GM23338 (cell line): Measurements from ENCODE around the gene KNL1. TPM values are rescaled to one million over a fixed set of nuclear protein-coding genes. Genes with fewer than 3 reads are reported as not detected.
"Not testable (repeated sequence)": the region's sequence is repeated elsewhere in the genome, so short reads cannot be mapped to it uniquely, and the experiment has no call there.

ENCODE experiments used
- ATAC-seq: fragments of 200-7000 bp; cut with Tn5 transposase; 3 replicates; pipeline ENCODE4 v1.9.1; 2020
- DNase-seq: peaks from one replicate; pipeline ENCODE4 v3.0.0-alpha.2; 2015; ENCODE audit warnings: low spot score
- H2AFZ ChIP-seq: fragments of 200-600 bp; sonication (generic); 2 replicates; pipeline ENCODE4 v1.8.0; 2016; ENCODE audit warnings: antibody characterized with exemption, mild to moderate bottlenecking, moderate library complexity
- H3F3A ChIP-seq: fragments of 200-600 bp; sonication (generic); replicated peaks from 2 replicates; pipeline ENCODE4 v1.8.0; 2017; ENCODE audit warnings: antibody characterized with exemption, mixed run types, low read depth
- H3K27ac ChIP-seq: fragments of 200-600 bp; sonication (generic); 2 replicates; pipeline ENCODE4 v1.6.1; 2016; ENCODE audit warnings: low read depth
- H3K27me3 ChIP-seq: fragments of 200-600 bp; sonication (generic); 2 replicates; pipeline ENCODE4 v1.8.0; 2016; ENCODE audit warnings: mild to moderate bottlenecking, mixed run types, moderate library complexity; ENCODE audit not compliant: insufficient read depth
- H3K36me3 ChIP-seq: fragments of 200-600 bp; sonication (generic); 2 replicates; pipeline ENCODE4 v1.8.0; 2016; ENCODE audit warnings: mild to moderate bottlenecking; ENCODE audit not compliant: insufficient read depth
- H3K4me1 ChIP-seq: fragments of 200-600 bp; sonication (generic); 2 replicates; pipeline ENCODE4 v1.8.0; 2016; ENCODE audit warnings: mild to moderate bottlenecking, moderate library complexity; ENCODE audit not compliant: insufficient read depth
- H3K4me2 ChIP-seq: fragments of 200-600 bp; sonication (generic); 2 replicates; pipeline ENCODE4 v1.7.1; 2017; ENCODE audit warnings: mixed run types
- H3K4me3 ChIP-seq: fragments of 200-600 bp; sonication (generic); 2 replicates; pipeline ENCODE4 v1.6.1; 2016; ENCODE audit warnings: mixed run types
- H3K79me2 ChIP-seq: fragments of 200-600 bp; sonication (generic); replicated peaks from 2 replicates; pipeline ENCODE4 v1.8.0; 2017; ENCODE audit warnings: mild to moderate bottlenecking; ENCODE audit not compliant: insufficient read depth
- H3K9me2 ChIP-seq: fragments of 200-600 bp; sonication (generic); 2 replicates; pipeline ENCODE4 v1.8.0; 2017; ENCODE audit not compliant: insufficient read depth
- H4K20me1 ChIP-seq: fragments of 200-600 bp; sonication (generic); replicated peaks from 2 replicates; pipeline ENCODE4 v1.8.0; 2017; ENCODE audit warnings: mild to moderate bottlenecking; ENCODE audit not compliant: insufficient read depth
- H3K27ac Mint-ChIP-seq: 2 replicates; pipeline ENCODE4 v1.8.0; 2020; ENCODE audit warnings: inconsistent platforms, mild to moderate bottlenecking, moderate library complexity, mixed read lengths
- H3K27me3 Mint-ChIP-seq: 3 replicates; pipeline ENCODE4 v1.8.0; 2022; ENCODE audit warnings: low read depth, mild to moderate bottlenecking, moderate library complexity, mixed read lengths, inconsistent platforms; ENCODE audit not compliant: insufficient read depth, poor library complexity
- H3K36me3 Mint-ChIP-seq: 3 replicates; pipeline ENCODE4 v1.8.0; 2021; ENCODE audit warnings: low read depth, mild to moderate bottlenecking, inconsistent platforms, moderate library complexity, mixed read lengths
- H3K4me1 Mint-ChIP-seq: 3 replicates; pipeline ENCODE4 v1.8.0; 2020; ENCODE audit warnings: mild to moderate bottlenecking, inconsistent platforms, mixed read lengths
- H3K4me3 Mint-ChIP-seq: 3 replicates; pipeline ENCODE4 v1.8.0; 2021; ENCODE audit warnings: moderate library complexity, mild to moderate bottlenecking, inconsistent platforms, mixed read lengths
- H3K9me3 Mint-ChIP-seq: 3 replicates; pipeline ENCODE4 v1.8.0; 2020; ENCODE audit warnings: moderate library complexity, mild to moderate bottlenecking, inconsistent platforms, mixed read lengths
- CREB1 ChIP-seq: fragments of 250-450 bp; sonication (Bioruptor Pico); IDR thresholded peaks from 2 replicates; pipeline ENCODE4 v1.5.0; 2020; ENCODE audit warnings: low read depth, mild to moderate bottlenecking, moderate library complexity
- JUNB ChIP-seq: IDR thresholded peaks from one replicate; pipeline ENCODE4 v1.6.1; 2016; ENCODE audit warnings: antibody characterized with exemption; ENCODE audit not compliant: unreplicated experiment
- POLR2AphosphoS5 ChIP-seq: IDR thresholded peaks from 2 replicates; pipeline ENCODE4 v1.6.1; 2016; ENCODE audit warnings: antibody characterized with exemption, low read depth
- REST ChIP-seq: IDR thresholded peaks from one replicate; pipeline ENCODE4 v1.6.1; 2018; ENCODE audit warnings: antibody characterized with exemption; ENCODE audit not compliant: unreplicated experiment
- STAT1 ChIP-seq: IDR thresholded peaks from one replicate; pipeline ENCODE4 v1.6.1; 2016; ENCODE audit warnings: antibody characterized with exemption; ENCODE audit not compliant: unreplicated experiment
- ZNF114 ChIP-seq: fragments of 250-450 bp; sonication (Bioruptor Pico); IDR thresholded peaks from 2 replicates; pipeline ENCODE4 v1.5.0; 2020; ENCODE audit warnings: mild to moderate bottlenecking, moderate library complexity
- ZNF462 ChIP-seq: fragments of 250-450 bp; sonication (Bioruptor Pico); IDR thresholded peaks from 2 replicates; pipeline ENCODE4 v1.5.0; 2020; ENCODE audit warnings: mild to moderate bottlenecking, moderate library complexity
- polyA plus RNA-seq: library from polyadenylated mRNA; unstranded; fragments of >200 nt; fragmentation: Nextera tagmentation; extraction: Ambion mirVana; gene quantifications from 2 replicates; pipeline ENCODE4 v1.2.1, GENCODE V29; 2016
- total RNA-seq: library from RNA; depleted of rRNA; stranded (reverse); fragments of >200 nt; shearing (Covaris generic); gene quantifications from 2 replicates; pipeline ENCODE4 v1.2.3, GENCODE V29; 2014

The KNL1 gene
- total and polyA plus RNA-seq, 2 experiments from 2014 or later: 16.7 to 43.2 TPM

GRCh38 chr15:40664909-40665308, 70.9 kb downstream of the KNL1 start (continued):
- TF ChIP-seq REST: no peak
- no peak for TF ChIP-seq POLR2AphosphoS5
- TF ChIP-seq CREB1: no peak
- no peak for TF ChIP-seq STAT1
- TF ChIP-seq ZNF462 (CRISPR knock-in tag): no peak
- TF ChIP-seq ZNF114: no peak
- no peak for TF ChIP-seq JUNB

GRCh38 chr15:40676290-40676689, 82.2 kb downstream of the KNL1 start:
- not testable (repeated sequence) for DNase-seq, H3K4me1 Mint-ChIP-seq, H3K27ac Mint-ChIP-seq

GRCh38 chr15:40676906-40677305, 82.9 kb downstream of the KNL1 start:
- not testable (repeated sequence) for H2AFZ ChIP-seq, ATAC-seq, H3K9me2 ChIP-seq, H3F3A ChIP-seq, H3K79me2 ChIP-seq, H3K4me1 Mint-ChIP-seq, H3K36me3 ChIP-seq, H3K4me3 Mint-ChIP-seq, H3K4me1 ChIP-seq, DNase-seq, H3K27me3 Mint-ChIP-seq, H3K36me3 Mint-ChIP-seq, H3K27ac Mint-ChIP-seq, H3K27me3 ChIP-seq, H3K27ac ChIP-seq, H3K4me2 ChIP-seq, H3K4me3 ChIP-seq, H4K20me1 ChIP-seq
- peaks cover 22% of the 10 kb centered on the region; the same call in 2 of the 3 replicates for H3K9me3 Mint-ChIP-seq

More at GRCh38 chr15:40676290-40676689, 82.2 kb downstream of the KNL1 start:
- not testable (repeated sequence) for ATAC-seq, H3K27me3 Mint-ChIP-seq, H3K4me2 ChIP-seq, H3F3A ChIP-seq, H2AFZ ChIP-seq, H3K4me3 Mint-ChIP-seq, H3K9me2 ChIP-seq, H3K4me1 ChIP-seq, H3K4me3 ChIP-seq, H3K79me2 ChIP-seq, H3K27ac ChIP-seq, H3K27me3 ChIP-seq, H4K20me1 ChIP-seq, H3K36me3 Mint-ChIP-seq, H3K36me3 ChIP-seq
- H3K9me3 Mint-ChIP-seq: peaks cover 25% of the 10 kb centered on the region; the same call in 2 of the 3 replicates
